SIG-M5 treated with dmso at 0.1 percent for 504 hours (cell line): ENCODE results near the gene ANKRD24.
"Not testable (repeated sequence)": the region's sequence is repeated elsewhere in the genome, so short reads cannot be mapped to it uniquely, and the experiment has no call there.

Experiments used
- DNase-seq: peaks from one replicate; lab custom pipeline; 2025; ENCODE audit not compliant: unreplicated experiment; lab: John Stamatoyannopoulos, UW

The ANKRD24 gene

DNA sequence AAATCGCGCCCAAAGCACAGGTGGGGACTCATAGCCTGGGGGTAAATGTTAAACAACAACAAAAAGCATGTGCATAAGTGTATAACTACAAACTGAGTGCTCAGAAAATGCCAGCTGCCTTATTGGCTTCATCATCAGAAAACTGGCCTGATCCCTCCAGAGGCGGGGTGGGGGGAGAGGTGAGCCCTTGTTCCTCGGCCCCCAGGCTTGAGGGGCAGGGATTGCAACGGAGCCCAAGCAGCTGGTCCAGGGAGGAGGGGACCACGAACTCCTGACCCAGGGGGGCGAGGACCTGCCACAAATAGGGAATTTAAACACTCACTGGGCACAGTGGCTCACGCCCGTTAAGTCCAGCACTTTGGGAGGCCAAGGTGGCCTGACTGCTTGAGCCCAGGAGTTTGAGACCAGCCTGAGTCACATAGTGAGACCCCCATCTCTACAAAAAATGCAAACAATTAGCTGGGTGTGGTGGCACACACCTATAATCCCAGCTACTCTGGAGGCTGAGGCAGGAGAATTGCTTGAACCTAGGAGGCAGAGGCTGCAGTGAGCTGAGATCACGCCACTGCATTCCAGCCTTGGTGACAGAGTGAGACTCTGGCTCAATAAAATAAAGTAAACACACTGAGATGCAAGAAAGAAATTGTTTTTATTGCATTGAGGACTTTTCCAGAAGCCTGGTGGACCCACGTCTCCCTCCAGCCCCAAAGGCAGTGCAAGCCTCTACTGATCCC lies 8.8 kb upstream of the ANKRD24 start:
- DNase-seq, result no peak

DNA sequence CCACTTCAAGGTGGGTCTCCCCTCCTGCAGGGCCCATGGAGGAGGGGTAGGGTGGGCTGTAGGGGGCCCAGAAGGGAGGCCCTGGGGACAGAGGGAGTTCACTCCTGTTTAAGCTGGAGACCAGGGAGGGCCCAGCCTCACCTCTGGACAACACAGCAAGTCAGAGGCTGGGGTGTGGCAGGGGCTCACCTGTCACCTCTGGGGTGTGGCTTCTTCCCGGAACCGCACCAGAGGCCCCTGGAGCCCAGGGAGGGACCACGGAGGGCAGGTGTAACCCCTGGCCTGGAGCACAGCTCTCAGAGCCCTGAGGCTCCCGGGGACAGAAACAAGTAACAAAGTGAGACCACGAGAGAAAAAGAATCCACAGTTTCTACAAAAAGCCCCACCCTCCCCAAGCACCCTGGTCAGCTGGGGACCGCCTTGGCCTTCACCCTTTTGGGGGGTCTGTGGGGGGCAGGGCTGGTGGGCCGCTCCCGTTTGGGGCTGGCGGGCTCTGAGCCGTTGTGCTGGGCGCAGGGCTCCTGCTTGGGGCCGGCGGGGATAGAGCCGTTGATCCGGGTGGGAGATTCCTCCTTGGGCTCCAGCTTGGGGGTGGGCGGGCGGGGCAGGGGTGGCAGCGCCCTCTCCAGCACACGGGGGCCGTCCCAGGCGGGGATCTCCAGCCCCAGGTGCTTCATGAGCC lies 8.1 kb upstream of the ANKRD24 start:
- no peak for DNase-seq

DNA sequence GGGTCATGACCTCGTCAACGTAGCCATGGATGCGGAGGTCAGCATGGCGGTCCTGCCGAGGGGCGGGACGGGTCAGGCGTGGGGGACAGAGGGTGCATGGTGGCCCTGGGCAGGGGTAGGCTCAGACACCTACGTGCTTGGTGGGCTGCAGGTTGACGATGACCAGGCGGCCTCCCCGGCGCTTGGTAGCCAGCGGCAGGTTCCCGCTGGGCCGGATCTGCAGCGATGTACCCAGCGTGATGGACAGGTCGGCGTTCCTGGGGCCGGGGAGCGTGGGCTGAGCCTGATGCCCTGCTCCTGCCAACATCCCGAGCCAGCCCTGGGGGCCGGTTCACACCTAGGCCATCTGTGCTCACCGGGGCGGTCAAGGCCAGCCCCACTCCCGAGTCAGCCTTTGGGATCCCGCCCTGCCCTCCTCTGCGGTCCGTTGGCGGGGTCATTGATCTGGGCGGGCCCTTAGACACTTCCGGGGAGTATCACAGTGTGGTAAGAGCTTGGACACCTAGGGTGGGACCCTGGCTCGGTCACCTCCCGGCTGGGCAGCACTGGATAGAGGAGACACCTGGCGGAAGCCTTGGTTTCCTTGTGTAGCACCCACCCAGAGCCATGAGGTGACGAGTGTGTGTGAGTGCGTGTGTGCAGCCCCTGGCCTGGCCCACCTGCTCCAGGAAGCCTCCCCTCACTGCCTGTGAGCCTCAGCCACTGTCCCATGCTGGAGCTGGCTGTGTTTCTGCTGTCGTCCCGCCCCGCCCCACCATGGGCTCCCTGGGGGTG lies 7.4 kb upstream of the ANKRD24 start:
- no peak for DNase-seq

DNA sequence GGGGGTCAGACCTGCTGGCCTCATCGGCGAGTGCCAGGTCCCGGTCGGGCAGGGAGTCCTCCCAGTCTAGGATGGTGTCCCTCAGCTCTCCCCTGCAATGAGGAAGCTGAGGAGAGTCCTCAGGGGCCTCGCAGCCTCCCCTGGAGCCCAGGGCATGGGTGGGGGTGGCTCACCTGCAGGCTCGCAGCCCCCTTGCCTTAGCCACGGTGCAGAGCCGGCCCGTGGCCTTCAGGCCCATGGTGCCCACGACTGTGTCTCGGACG lies 6.9 kb upstream of the ANKRD24 start:
- DNase-seq, result no peak

DNA sequence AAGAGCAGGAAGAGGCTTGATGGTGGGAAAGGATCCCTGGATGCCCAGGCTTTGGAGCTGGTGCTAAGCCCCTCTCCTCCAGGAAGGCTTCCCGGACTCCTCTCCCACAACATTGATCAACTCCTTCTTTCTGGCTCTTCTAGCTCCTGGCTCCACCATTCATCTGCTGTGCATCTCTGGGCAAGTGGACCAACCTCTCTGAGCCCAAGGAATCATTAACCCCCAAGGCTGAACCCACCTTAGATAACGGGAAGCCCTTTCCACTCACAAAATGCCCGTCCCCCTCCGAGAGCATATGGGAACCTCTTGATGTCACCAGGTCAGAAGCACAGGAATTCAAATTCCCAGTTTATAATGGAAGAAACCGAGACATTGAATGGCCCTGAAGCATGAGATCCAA lies 5.3 kb upstream of the ANKRD24 start:
- DNase-seq, result no peak

DNA sequence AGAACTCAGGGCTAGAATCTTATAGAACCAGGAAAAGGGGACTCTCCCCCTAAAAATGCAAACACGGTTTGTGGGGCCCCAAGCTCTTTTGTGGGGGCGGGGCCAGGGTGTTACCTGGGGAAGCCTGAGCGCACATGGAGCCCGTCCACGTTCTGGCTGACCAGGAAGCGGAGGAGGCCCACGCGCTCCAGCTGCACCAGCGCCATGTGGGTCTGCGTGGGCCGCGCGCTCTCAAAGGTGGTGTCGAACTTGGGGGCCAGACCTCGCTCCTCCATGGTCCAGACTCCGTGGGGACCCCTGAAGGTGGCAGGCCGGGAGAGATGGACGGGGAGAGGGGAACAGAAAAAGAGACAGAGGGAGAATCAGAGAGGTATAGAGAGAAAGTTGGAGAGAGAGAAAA lies 3.5 kb upstream of the ANKRD24 start:
- no peak for DNase-seq

DNA sequence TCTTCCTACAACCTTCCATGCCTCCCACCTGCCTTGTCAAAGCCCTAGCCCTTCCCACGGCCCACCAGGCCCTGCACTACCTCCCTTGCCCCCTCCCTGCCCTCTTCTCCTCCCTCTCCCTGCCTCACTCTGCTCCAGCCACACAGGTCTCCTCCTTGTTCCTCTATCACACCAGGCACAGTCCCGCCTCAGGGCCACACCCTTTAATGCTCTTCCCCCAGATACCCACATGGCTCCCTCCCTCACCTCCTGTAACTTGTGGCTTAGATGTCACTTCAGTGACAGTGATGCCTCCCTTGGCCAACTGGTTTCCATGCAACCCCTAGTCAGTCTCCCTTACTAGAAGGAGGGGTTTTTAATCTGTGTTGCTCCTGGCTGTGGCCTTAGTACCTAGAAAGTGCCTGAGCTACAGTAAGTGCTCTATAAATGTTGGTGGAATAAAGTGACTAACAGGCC lies 1.4 kb upstream of the ANKRD24 start:
- peak; percentile 61 for DNase-seq

DNA sequence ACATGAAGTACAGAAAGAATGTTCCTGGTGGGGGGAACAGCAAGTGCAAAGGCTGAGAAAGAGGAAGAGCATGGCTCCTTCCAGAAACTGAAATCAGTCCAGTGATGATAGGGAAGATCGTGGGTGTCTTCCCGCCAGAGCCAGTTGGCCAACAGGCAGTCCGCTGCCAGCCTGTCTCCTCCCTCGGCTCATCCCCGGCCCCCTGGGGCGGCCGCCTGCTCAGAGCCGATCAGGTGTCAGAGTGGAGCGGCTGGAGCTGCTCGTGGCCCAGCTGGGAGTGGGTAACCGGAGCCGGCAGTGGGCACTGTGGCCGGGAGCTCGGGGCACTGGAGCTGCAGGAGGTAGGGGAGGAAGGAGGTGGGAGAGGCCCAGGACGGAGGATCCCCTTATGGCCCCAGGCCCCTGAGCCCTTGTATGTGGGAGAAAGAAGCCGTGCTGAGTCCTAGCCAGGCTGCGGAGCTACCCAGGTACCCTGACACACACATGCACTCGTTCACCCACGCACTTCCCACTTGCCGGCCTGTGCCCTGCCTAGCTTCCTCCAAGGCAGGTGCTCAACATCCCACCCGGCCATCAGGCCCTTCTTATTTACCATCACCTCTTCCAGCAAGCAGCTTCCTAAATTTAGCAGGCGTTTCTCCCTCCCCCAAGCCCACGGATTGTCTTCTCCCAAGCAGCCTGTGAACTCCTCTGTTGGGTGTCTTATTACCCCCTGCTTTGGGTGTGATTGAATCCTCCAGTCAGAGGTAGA lies 1.7 kb downstream of the ANKRD24 start:
- peak; percentile 65 for DNase-seq

DNA sequence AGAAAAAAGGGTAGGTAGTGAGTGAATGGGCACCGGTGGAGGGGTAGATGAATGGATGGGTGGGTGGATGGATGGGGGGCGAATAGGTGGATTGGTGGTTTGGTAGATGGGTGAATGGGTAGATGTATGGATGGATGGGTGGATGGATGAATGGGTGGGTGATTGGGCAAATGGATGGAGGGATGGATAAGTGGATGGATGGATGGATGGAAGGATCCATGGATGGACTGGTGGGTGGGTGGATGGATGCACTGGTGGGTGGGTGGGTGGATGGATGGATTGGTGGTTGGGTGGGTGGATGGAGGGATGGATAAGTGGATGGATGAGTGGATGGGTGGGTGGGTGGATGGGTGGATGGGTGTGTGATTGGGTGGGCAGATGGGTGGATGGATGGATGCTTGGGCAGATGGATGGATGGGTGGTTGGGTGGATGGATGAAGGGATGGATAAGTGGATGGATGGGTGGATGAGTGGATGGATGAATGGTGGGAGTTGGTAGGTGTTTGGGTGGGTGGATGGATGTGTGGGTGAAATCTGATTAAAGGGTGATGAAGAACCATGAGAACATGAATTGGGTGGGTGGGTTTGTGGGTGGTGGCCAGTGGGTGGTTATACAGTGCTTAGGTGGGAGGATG lies 2.3 kb downstream of the ANKRD24 start:
- no peak for DNase-seq

DNA sequence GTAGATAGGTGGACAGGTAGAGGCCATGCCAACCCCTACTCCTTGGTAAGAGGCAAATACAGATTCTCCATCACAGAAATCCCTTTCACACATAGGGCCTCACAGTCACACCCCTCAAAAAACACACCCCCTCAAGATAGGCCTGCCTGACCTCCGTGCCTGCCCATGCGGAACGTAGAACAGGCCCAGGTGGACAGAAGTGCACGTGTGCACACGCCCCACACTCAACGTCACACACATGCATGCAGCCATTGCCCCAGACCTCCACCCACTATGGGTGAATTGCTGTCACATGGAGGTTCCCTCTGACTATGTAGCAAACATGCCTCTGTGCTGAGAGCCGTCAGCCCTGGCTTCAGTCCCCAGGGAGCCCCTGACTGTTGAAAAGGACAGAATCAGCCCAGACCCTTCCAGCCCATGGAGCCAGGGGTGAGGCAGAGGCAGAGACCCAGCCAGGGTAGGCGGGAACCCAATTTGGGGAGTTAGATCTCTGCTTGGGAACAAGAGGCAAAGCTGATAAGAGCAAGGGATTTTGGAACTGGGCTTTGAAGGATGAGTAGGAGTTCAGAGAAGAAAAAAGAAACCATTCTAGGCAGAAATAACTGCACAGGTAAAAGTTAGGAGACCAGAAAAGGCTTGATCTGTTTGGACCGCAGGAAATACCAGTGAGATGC lies 3.1 kb downstream of the ANKRD24 start:
- DNase-seq, result no peak

DNA sequence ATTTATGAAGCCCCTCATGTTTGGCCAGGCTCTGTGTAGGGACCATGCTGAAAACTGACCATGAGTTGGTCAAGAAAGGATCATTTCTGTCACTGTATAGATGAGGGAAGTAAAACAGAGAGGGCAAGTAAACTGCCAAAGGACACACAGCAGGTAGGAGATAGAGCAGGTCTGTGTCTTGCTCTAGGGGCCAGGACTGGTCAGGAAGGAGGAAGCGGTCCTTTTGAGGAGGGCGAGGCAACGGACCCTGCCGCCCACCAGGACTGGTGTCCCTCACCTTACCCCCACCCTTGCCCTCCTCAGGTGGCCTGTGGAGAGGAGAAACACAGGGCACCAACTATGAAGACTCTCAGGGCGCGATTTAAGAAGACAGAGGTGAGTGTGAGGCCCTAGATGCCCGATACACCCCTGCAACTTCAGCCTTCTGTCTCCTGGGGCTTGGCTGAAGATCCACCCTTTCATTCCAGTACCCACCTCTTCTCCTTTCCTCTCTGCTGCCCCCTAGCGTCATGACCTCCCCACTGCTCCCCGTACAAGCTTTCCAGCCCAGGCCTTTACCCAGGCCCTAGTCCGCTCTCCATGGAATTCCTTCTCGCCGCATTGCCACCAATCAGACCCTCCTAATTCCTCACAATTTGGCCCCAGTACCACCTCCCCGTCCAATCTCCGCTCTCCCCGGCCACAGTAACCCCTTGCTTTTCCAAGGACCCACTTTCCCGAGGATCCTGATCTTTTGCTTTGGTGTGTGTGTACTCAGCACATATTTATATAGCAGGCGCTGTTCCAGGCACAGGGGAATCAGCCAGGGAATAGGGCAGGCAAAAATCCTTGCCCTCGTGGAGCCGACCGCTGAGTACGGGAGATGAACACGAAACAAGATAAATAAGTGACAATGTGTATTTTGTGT lies 3.9 kb downstream of the ANKRD24 start:
- DNase-seq, result peak; percentile 84

DNA sequence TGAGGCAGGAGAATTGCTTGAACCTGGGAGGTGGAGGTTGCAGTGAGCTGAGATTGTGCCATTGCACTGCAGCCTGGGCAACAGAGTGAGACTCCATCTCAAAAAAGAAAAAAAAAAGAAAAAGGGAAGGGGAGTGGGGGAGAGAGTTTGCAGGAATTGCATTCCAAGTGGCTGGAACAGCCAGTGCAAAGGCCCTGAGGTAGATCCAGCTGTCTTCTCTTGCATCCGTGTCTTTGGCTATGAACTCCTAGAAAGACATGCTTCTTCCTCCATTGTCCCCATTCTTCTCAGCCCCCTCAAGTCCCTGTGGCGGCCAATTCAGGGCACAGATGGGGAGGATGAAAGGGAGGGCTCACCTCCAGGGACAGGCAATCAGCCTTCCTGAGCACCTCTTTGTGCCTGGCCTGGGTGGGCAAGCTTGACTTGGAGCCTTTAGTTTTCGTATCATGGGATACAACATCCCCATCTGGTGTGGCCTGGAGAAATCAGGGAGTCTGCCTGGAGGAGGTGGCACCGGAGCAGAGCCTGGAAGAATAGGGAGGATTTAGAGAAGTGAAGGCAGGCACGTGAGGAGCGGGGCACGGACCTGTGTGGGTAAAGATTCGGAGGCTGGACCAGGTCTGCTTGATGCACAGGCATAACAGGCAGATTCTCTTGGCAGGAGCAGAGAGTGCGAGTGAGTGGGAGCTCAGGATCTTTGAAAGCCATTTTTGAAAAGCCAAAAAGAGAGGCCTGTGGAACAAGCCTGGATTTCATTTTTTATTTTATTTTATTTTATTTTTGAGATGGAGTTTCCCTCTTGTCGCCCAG lies 5.0 kb downstream of the ANKRD24 start:
- DNase-seq, result no peak

DNA sequence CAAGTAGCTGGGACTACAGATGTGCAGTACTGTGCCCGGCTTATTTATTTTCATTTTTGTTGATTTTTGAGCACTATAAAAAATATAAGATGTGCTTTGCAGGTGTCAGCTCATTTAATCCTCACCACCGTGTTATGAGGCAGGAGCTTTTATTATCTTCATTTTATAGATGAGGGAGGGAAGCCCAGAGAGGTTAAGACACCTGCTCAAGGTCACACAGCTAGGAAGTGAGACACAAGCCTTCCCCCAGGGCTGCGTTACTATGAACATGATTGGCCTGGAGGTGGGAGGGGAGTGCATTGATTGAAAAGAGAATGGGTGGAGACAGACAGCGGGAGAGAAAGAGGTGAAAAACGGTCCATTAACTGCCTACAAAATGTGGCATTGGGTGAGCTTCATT lies 7.2 kb downstream of the ANKRD24 start:
- no peak for DNase-seq

DNA sequence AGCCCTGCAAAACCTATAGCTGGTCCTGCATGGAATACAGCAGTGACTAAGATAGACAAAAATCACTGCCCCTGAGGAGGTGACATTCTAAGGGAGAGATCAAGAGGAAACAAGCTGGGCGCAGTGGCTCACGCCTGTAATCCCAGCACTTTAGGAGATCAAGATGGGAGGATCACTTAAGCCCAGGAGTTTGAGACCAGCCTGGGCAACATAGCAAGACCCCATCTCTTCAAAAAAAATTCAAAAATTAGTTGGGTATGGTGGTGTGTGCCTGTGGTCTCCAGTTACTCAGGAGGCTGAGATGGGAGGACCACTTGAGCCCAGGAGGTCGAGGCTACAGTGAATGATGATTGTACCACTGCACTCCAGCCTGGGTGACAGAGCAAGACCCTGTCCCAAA lies 10.0 kb downstream of the ANKRD24 start:
- not testable (repeated sequence) for DNase-seq

DNA sequence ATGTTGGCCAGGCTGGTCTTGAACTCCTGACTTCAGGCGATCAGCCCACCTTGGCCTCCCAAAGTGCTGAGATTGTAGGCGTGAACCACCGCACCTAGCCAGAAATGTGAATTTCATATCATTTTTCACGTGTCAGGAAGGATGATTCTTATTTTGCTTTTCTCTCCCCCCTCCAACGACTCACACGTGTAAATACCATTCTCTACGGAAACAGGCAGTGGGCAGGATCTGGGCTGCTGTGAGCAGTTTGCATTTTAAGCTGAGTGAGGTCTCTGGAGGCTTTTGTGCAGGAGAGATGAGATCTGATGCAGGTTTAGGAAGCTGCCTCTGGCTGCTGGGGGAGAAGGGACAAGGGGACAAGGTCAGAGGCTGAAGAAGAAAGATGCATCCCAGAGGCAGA lies 11.9 kb downstream of the ANKRD24 start:
- DNase-seq, result no peak

DNA sequence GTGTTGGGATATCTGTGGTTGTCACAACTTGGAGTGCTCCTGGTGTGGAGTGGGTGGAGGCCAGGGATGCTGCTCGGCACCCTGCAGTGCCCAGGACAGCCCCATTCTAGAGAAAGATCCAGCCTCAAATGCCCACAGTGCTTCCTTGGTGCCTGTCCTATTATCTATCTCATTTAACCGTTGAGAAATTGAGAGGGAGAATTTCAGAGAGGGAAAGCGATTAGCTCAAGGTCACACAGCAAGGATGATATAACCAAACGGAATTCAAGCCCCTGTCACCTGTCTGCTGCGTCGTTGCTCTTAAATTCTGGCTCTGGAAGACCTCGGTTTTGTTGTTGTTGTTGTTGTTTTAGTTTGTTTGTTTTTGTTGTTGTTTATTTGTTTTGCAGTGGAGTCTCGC lies 13.5 kb downstream of the ANKRD24 start:
- no peak for DNase-seq

DNA sequence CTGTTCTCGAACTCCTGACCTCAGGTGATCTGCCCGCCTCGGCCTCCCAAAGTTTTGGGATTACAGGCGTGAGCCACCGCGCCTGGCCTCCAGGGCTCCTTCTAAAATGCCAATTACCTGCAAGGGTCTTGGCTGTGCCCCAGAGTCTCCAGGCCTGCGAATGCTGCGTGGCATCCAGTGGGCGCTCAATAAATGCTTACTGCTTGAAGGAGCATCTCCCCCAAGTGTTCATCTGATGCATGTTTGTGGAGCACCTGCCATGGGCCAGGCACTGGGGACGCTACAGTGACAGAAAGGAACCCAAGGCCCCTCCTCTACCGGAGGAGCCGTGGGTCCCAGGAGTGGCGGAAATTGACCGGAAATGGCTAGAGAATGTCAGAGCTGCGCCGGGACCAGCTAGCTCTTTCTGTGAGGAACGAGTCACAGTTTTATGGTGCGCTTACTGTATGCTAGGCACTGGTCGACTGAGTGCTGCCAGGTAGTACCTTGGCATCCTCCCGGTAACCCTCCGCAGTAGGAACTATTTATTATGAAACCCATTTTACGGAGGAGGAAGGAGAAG lies 14.2 kb downstream of the ANKRD24 start:
- no peak for DNase-seq

DNA sequence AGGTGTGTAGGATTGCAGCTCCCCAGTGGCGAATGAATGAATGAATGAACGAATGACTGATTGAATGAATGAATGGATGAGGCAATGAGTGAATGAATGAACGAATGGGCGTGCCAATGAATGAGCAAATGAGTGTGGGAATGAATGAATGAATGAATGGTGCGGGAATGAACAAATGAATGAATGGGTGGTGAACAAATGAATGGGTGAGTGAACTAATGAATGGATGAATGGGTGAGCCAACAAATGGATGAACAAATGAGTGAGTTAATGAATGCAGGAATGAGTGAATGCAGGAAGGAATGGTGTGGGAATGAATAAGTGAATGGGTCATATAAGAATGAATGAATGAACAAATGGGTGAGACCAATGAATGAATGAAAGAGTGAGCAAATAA lies 14.7 kb downstream of the ANKRD24 start:
- DNase-seq, result no peak
